Endodermal cell (in vitro differentiated cells): ENCODE data around the gene USP24. TPM values are rescaled to one million over a fixed set of nuclear protein-coding genes. Genes with fewer than 3 reads are reported as not detected.

Source experiments
- DNase-seq: peaks from one replicate; pipeline ENCODE4 v3.0.0-alpha.2; 2017
- H3K27ac ChIP-seq: 2 replicates; pipeline ENCODE4 v1.5.1; 2013; ENCODE audit warnings: mild to moderate bottlenecking, low read depth, low read length, moderate library complexity
- H3K27me3 ChIP-seq: 2 replicates; pipeline ENCODE4 v1.6.1; 2013; ENCODE audit warnings: mild to moderate bottlenecking, low read length, moderate library complexity; ENCODE audit not compliant: insufficient read depth, control insufficient read depth, poor library complexity, severe bottlenecking
- H3K36me3 ChIP-seq: 2 replicates; pipeline ENCODE4 v1.7.0; 2013; ENCODE audit warnings: mild to moderate bottlenecking, low read length, moderate library complexity; ENCODE audit not compliant: control insufficient read depth, insufficient read depth
- H3K4me1 ChIP-seq: one replicate; pipeline ENCODE4 v1.7.0; 2013; ENCODE audit warnings: low read length; ENCODE audit not compliant: control insufficient read depth, insufficient read depth
- H3K4me3 ChIP-seq: 2 replicates; pipeline ENCODE4 v1.5.1; 2013; ENCODE audit warnings: mild to moderate bottlenecking, low read length, moderate library complexity
- H3K9ac ChIP-seq: 2 replicates; pipeline ENCODE4 v1.6.1; 2013; ENCODE audit warnings: mild to moderate bottlenecking, low read length, moderate library complexity; ENCODE audit not compliant: poor library complexity, severe bottlenecking; ENCODE audit errors: extremely low read depth
- H3K9me3 ChIP-seq: 2 replicates; pipeline ENCODE4 v1.6.1; 2013; ENCODE audit warnings: mild to moderate bottlenecking, low read length, moderate library complexity; ENCODE audit not compliant: control insufficient read depth
- H3K27ac Mint-ChIP-seq: 2 replicates; pipeline ENCODE4 v1.8.0; 2020; ENCODE audit warnings: mixed read lengths
- H3K27me3 Mint-ChIP-seq: 2 replicates; pipeline ENCODE4 v1.8.0; 2021; ENCODE audit warnings: mild to moderate bottlenecking, mixed read lengths; ENCODE audit not compliant: insufficient read depth
- H3K36me3 Mint-ChIP-seq: 2 replicates; pipeline ENCODE4 v1.8.0; 2020; ENCODE audit warnings: low read depth, mixed read lengths
- H3K4me1 Mint-ChIP-seq: 2 replicates; pipeline ENCODE4 v1.8.0; 2020; ENCODE audit warnings: mixed read lengths
- H3K4me3 Mint-ChIP-seq: 2 replicates; pipeline ENCODE4 v1.8.0; 2020; ENCODE audit warnings: mild to moderate bottlenecking, moderate library complexity, mixed read lengths
- H3K9me3 Mint-ChIP-seq: 2 replicates; pipeline ENCODE4 v1.8.0; 2020; ENCODE audit warnings: mild to moderate bottlenecking, mixed read lengths
- WGBS, 2 experiments: methylation state at CpG; one replicate each; pipeline versions ENCODE4 v1.1.5 to v1.1.7; 2013; ENCODE audit warnings: missing lambda C conversion rate in 2 of 2, mixed read lengths in 1 of 2; ENCODE audit not compliant: insufficient coverage in 1 of 2, insufficient read length in 1 of 2; 5-methylcytosine and 5-hydroxymethylcytosine counted together
- total RNA-seq, 2 donors: library from RNA; stranded (reverse); fragmentation: NEBNext Ultra II Directional in 1 of 2; extraction: Animal tissue kit (Norgen Biotek cat#: 25700) in 1 of 2; gene quantifications; 2 replicates in 1 of 2; 3 replicates in 1 of 2; pipeline ENCODE4 v1.2.1, GENCODE V29; 2021
- TF ChIP-seq, protein P1 (sequence below): fragments of 200-600 bp; sonication (generic); conservative IDR thresholded peaks from 2 replicates; pipeline ENCODE4 v1.5.0; 2021; ENCODE audit warnings: antibody characterized with exemption, mild to moderate bottlenecking

Gene USP24
- total RNA-seq, 2 donors from 2014 or later: 68.2 to 71.5 TPM

- H3K27ac Mint-ChIP-seq: no peak overlapping the region
- H3K9me3 Mint-ChIP-seq: no peaks in the 10 kb centered on the region
- DNase-seq: no peak
- no peak overlapping the region for H3K4me3 Mint-ChIP-seq
- no peak overlapping the region for H3K4me3 ChIP-seq
- no peaks in the 10 kb centered on the region for H3K27me3 ChIP-seq
- no peak overlapping the region for H3K9ac ChIP-seq
- no peaks in the 10 kb centered on the region for H3K4me1 ChIP-seq
- H3K4me1 Mint-ChIP-seq: no peaks in the 10 kb centered on the region
- peaks cover 91% of the 10 kb centered on the region for H3K36me3 ChIP-seq
- 100% methylated on average over 1 of the region's 2 CpGs; no CpG with 5 or more reads in 1 of the 2 experiments for WGBS, 2 experiments
- no peaks in the 10 kb centered on the region for H3K27me3 Mint-ChIP-seq
- H3K36me3 Mint-ChIP-seq: peaks cover 38% of the 10 kb centered on the region
- H3K9me3 ChIP-seq: no peaks in the 10 kb centered on the region
- no peak overlapping the region for H3K27ac ChIP-seq
- TF ChIP-seq, protein P1, sequence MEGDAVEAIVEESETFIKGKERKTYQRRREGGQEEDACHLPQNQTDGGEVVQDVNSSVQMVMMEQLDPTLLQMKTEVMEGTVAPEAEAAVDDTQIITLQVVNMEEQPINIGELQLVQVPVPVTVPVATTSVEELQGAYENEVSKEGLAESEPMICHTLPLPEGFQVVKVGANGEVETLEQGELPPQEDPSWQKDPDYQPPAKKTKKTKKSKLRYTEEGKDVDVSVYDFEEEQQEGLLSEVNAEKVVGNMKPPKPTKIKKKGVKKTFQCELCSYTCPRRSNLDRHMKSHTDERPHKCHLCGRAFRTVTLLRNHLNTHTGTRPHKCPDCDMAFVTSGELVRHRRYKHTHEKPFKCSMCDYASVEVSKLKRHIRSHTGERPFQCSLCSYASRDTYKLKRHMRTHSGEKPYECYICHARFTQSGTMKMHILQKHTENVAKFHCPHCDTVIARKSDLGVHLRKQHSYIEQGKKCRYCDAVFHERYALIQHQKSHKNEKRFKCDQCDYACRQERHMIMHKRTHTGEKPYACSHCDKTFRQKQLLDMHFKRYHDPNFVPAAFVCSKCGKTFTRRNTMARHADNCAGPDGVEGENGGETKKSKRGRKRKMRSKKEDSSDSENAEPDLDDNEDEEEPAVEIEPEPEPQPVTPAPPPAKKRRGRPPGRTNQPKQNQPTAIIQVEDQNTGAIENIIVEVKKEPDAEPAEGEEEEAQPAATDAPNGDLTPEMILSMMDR: no peak
Observed at GRCh38 chr1:55138823-55139222, 76.3 kb downstream of the USP24 start.

GRCh38 chr1:55134152-55134808 is 80.9 kb downstream of the USP24 start:
- H3K9me3 Mint-ChIP-seq: no peaks in the 10 kb centered on the region
- no peak overlapping the region for H3K4me3 Mint-ChIP-seq
- TF ChIP-seq, protein P1: no peak
- Histone ChIP-seq H3K9ac (no peak overlapping the region), H3K4me3 (no peak overlapping the region), H3K36me3 (peaks cover 97% of the 10 kb centered on the region), H3K9me3 (no peaks in the 10 kb centered on the region), H3K27ac (no peak overlapping the region), H3K4me1 (no peaks in the 10 kb centered on the region), H3K27me3 (no peaks in the 10 kb centered on the region)
- no peaks in the 10 kb centered on the region for H3K27me3 Mint-ChIP-seq
- no peaks in the 10 kb centered on the region for H3K4me1 Mint-ChIP-seq
- no peak overlapping the region for H3K27ac Mint-ChIP-seq
- H3K36me3 Mint-ChIP-seq: peaks cover 50% of the 10 kb centered on the region
- DNase-seq: no peak
- 94 to 96% methylated on average over 2 to 7 of the region's 7 CpGs for WGBS, 2 experiments

GRCh38 chr1:55131801-55132200 is 83.4 kb downstream of the USP24 start:
- Mint-ChIP-seq H3K4me1 (no peaks in the 10 kb centered on the region), H3K36me3 (peaks cover 64% of the 10 kb centered on the region), H3K4me3 (no peak overlapping the region), H3K27me3 (no peaks in the 10 kb centered on the region), H3K9me3 (no peaks in the 10 kb centered on the region), H3K27ac (no peak overlapping the region)
- no peaks in the 10 kb centered on the region for H3K4me1 ChIP-seq
- 94 to 95% methylated on average over 2 of the region's 2 CpGs for WGBS, 2 experiments
- no peaks in the 10 kb centered on the region for H3K27me3 ChIP-seq
- no peak overlapping the region for H3K9ac ChIP-seq
- H3K4me3 ChIP-seq: no peak overlapping the region
- peaks cover 89% of the 10 kb centered on the region for H3K36me3 ChIP-seq
- no peak overlapping the region for H3K27ac ChIP-seq
- DNase-seq: no peak
- no peaks in the 10 kb centered on the region for H3K9me3 ChIP-seq
- TF ChIP-seq, protein P1: no peak
